ENCODE results near the gene ERRFI1. TPM values are rescaled to one million over a fixed set of nuclear protein-coding genes. Genes with fewer than 3 reads are reported as not detected.

Gene ERRFI1
- total RNA-seq, 2 experiments from 2014 or later, result not detected

DNA sequence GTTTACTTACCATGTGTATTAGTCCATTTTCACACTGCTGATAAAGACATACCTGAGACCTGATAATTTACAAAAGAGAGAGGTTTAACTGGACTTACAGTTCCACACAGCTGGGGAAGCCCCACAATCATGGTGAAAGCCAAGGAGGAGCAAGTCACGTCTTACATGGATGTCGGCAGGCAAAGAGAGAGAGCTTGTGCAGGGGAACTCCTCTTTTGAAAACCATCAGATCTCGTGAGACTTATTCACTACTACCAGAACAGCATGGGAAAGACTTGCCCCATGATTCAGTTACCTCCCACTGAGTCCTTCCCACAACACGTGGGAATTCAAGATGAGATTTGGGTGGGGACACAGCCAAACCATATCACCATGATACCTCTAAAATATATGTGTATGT is 39.3 kb upstream of the ERRFI1 start:
- Histone ChIP-seq H4K20me1 (ENCODE audit: insufficient read depth, low read length) (no peaks in the 10 kb centered on the region), H3K4me1 (ENCODE audit: insufficient read depth, low read length, poor library complexity, severe bottlenecking) (no peaks in the 10 kb centered on the region), H3K9me2 (ENCODE audit: insufficient read depth, low read length) (no peaks in the 10 kb centered on the region), H2AFZ (ENCODE audit: low read length) (no peak overlapping the region), H3K9me3 (ENCODE audit: low read length) (no peaks in the 10 kb centered on the region), H3K27ac (ENCODE audit: low read depth, low read length, poor library complexity, severe bottlenecking) (no peak overlapping the region), H3K4me2 (ENCODE audit: low read length) (no peak overlapping the region), H3K36me3 (ENCODE audit: insufficient read depth, low read length) (no peaks in the 10 kb centered on the region), H3K4me3 (ENCODE audit: low read depth, low read length, poor library complexity, severe bottlenecking) (no peak overlapping the region), H3K79me2 (ENCODE audit: insufficient read depth, low read depth, low read length) (no peaks in the 10 kb centered on the region)
- TF ChIP-seq EZH2phosphoT487 (IDR thresholded peaks at IDR 0.05; ENCODE audit: borderline replicate concordance, low read depth, low read length), result no peak
- TF ChIP-seq, protein P1, sequence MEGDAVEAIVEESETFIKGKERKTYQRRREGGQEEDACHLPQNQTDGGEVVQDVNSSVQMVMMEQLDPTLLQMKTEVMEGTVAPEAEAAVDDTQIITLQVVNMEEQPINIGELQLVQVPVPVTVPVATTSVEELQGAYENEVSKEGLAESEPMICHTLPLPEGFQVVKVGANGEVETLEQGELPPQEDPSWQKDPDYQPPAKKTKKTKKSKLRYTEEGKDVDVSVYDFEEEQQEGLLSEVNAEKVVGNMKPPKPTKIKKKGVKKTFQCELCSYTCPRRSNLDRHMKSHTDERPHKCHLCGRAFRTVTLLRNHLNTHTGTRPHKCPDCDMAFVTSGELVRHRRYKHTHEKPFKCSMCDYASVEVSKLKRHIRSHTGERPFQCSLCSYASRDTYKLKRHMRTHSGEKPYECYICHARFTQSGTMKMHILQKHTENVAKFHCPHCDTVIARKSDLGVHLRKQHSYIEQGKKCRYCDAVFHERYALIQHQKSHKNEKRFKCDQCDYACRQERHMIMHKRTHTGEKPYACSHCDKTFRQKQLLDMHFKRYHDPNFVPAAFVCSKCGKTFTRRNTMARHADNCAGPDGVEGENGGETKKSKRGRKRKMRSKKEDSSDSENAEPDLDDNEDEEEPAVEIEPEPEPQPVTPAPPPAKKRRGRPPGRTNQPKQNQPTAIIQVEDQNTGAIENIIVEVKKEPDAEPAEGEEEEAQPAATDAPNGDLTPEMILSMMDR (conservative IDR thresholded peaks at IDR 0.05; ENCODE audit: low read length), result no peak
- intact Hi-C loops (cut with micrococcal nuclease; ENCODE audit: unreplicated experiment), result no loop called here
- no TSS peak for BruUV-seq (replicated peaks)
- no peak for DNase-seq (ENCODE audit: low spot score)
- ChIA-PET CTCF (ENCODE audit: unreplicated experiment) (no interaction called here), POLR2A (no interaction called here)

DNA sequence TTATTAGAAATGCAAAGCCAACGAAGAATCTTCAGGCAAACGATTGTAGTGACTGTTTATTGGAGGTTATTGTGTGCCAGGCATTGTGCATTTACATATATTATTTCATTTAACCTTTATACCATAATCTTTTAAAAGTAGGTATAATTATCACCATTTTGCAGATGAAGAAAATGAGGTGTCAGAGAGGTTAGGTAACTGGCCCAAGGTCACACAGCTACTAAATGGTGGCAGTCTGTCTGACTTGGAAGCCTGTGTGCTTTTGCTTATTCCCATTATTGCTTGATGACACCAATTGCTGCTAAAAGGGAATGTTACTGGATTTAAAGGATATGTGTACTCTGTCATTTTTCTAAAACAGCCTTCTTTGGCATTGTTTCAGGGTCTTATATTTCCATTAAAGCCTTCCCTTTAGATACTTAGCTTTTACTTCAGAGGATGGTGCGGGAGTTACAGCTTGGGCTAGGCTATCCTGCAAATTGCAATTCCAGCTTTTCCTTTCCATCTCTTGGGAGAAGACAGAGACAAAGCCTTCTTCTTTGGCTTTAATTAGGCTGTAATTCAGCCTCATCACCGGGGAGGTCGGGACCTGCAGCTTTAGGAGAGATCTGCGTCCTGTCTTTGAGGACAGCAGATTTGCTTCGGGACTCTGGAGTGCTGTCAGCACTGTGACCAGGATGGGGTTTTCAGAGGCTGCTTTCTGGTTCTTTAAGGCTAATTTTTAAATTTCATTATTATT is 37.4 kb upstream of the ERRFI1 start:
- intact Hi-C loops (cut with micrococcal nuclease; ENCODE audit: unreplicated experiment), result no loop called here
- CTCF ChIA-PET (ENCODE audit: unreplicated experiment), result no interaction called here
- Histone ChIP-seq H2AFZ (ENCODE audit: low read length) (no peak overlapping the region), H3K4me3 (ENCODE audit: low read depth, low read length, poor library complexity, severe bottlenecking) (no peak overlapping the region), H3K9me2 (ENCODE audit: insufficient read depth, low read length) (no peaks in the 10 kb centered on the region), H3K79me2 (ENCODE audit: insufficient read depth, low read depth, low read length) (no peaks in the 10 kb centered on the region), H3K27ac (ENCODE audit: low read depth, low read length, poor library complexity, severe bottlenecking) (no peak overlapping the region), H4K20me1 (ENCODE audit: insufficient read depth, low read length) (no peaks in the 10 kb centered on the region), H3K4me2 (ENCODE audit: low read length) (no peak overlapping the region), H3K4me1 (ENCODE audit: insufficient read depth, low read length, poor library complexity, severe bottlenecking) (no peaks in the 10 kb centered on the region), H3K36me3 (ENCODE audit: insufficient read depth, low read length) (no peaks in the 10 kb centered on the region), H3K9me3 (ENCODE audit: low read length) (no peaks in the 10 kb centered on the region)
- no peak for TF ChIP-seq EZH2phosphoT487 (IDR thresholded peaks at IDR 0.05; ENCODE audit: borderline replicate concordance, low read depth, low read length)
- TF ChIP-seq, protein P1 (conservative IDR thresholded peaks at IDR 0.05; ENCODE audit: low read length), result no peak
- no TSS peak for BruUV-seq (replicated peaks)
- POLR2A ChIA-PET, result no interaction called here
- DNase-seq (ENCODE audit: low spot score), result no peak

DNA sequence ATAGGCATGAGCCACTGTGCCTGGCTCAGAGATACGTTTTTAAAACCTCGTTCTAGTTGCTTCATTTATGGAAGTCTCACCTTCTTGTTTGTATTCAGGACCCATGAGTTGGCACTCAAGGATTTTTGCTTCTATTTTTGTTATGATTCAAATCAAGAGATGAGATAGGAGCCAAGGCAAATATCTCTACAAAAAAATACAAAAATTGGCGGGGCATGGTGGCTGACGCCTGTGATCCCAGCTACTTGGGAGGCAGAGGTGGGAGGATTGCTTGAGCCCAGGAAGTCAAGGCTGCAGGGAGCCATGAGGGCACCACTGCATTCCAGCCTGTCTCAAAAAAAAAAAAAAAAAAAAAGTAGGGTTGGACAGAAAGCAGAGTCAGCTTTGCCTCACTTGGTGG is 36.8 kb upstream of the ERRFI1 start:
- ChIA-PET POLR2A (no interaction called here), CTCF (ENCODE audit: unreplicated experiment) (no interaction called here)
- no peak overlapping the region for H3K27ac ChIP-seq (ENCODE audit: low read depth, low read length, poor library complexity, severe bottlenecking)
- no peaks in the 10 kb centered on the region for H4K20me1 ChIP-seq (ENCODE audit: insufficient read depth, low read length)
- no peak overlapping the region for H3K4me2 ChIP-seq (ENCODE audit: low read length)
- no peak overlapping the region for H2AFZ ChIP-seq (ENCODE audit: low read length)
- no peaks in the 10 kb centered on the region for H3K36me3 ChIP-seq (ENCODE audit: insufficient read depth, low read length)
- TF ChIP-seq, protein P1 (conservative IDR thresholded peaks at IDR 0.05; ENCODE audit: low read length), result no peak
- no peak for TF ChIP-seq EZH2phosphoT487 (IDR thresholded peaks at IDR 0.05; ENCODE audit: borderline replicate concordance, low read depth, low read length)
- H3K4me1 ChIP-seq (ENCODE audit: insufficient read depth, low read length, poor library complexity, severe bottlenecking), result no peaks in the 10 kb centered on the region
- no peak overlapping the region for H3K4me3 ChIP-seq (ENCODE audit: low read depth, low read length, poor library complexity, severe bottlenecking)
- BruUV-seq (replicated peaks), result no TSS peak
- H3K9me3 ChIP-seq (ENCODE audit: low read length), result no peaks in the 10 kb centered on the region
- intact Hi-C loops (cut with micrococcal nuclease; ENCODE audit: unreplicated experiment), result no loop called here
- no peaks in the 10 kb centered on the region for H3K79me2 ChIP-seq (ENCODE audit: insufficient read depth, low read depth, low read length)
- DNase-seq (ENCODE audit: low spot score), result no peak
- no peaks in the 10 kb centered on the region for H3K9me2 ChIP-seq (ENCODE audit: insufficient read depth, low read length)
